HepG2 (cell line): Measurements from ENCODE around the gene BCAR3. TPM values are rescaled to one million over a fixed set of nuclear protein-coding genes. Genes with fewer than 3 reads are reported as not detected.

Experiments
- ATAC-seq: fragments of 200-7000 bp; cut with Tn5 transposase; 3 replicates; pipeline ENCODE4 v1.9.1; 2020; ENCODE audit warnings: mild to moderate bottlenecking, moderate library complexity
- BruUV-seq: library from RNA; stranded (reverse); fragments of 400-500 nt; replicated peaks from 2 replicates; lab custom pipeline; 2021; lab: Mats Ljungman, UMichigan
- CTCF ChIA-PET: fragments of 300-600 bp; formaldehyde crosslinking; extraction: SDS; loops from one replicate; lab custom pipeline; 2021; ENCODE audit warnings: low total read pairs, inconsistent platforms, low intra/inter-chr PET ratio; lab: Yijun Ruan, JAX
- POLR2A ChIA-PET: fragments of 350-600 bp; sonication (Branson Sonifier 250); formaldehyde crosslinking; loops from one replicate; lab custom pipeline; 2020; ENCODE audit warnings: antibody characterized with exemption, inconsistent platforms; lab: Yijun Ruan, JAX
- DNase-seq: peaks from one replicate; pipeline ENCODE4 v3.0.0-alpha.2; 2015; ENCODE audit warnings: low spot score
- FAIRE-seq: peaks from 3 replicates; lab custom pipeline; 2011; peaks lifted over from hg19 to GRCh38; lab: Jason Lieb, UNC
- H2AFZ ChIP-seq: one replicate; pipeline ENCODE4 v1.6.1; 2011; ENCODE audit warnings: low read length, inconsistent platforms
- H3K27ac ChIP-seq: fragments of 300-600 bp; 3 replicates; pipeline ENCODE4 v1.8.0; 2011; ENCODE audit warnings: mixed run types, mild to moderate bottlenecking, mixed read lengths, low read length, inconsistent platforms; ENCODE audit not compliant: insufficient read depth; ENCODE audit errors: extremely low read length
- H3K27me3 ChIP-seq, 2 experiments: fragments of 200-600 bp in 1 of 2; 2 replicates in 1 of 2; 3 replicates in 1 of 2; pipeline versions ENCODE4 v1.6.0 to v1.8.0; 2011; ENCODE audit warnings: low read length in 2 of 2, mild to moderate bottlenecking in 2 of 2, moderate library complexity in 2 of 2, inconsistent platforms in 1 of 2; ENCODE audit not compliant: insufficient read depth in 2 of 2, control insufficient read depth in 1 of 2
- H3K36me3 ChIP-seq, 2 experiments: fragments of 200-600 bp in 1 of 2; replicated peaks in 1 of 2; 2 replicates in 1 of 2; 3 replicates in 1 of 2; pipeline versions ENCODE4 v1.5.1 to v1.8.0; 2011; ENCODE audit warnings: low read length in 2 of 2, inconsistent platforms in 1 of 2; ENCODE audit not compliant: insufficient read depth in 2 of 2, control insufficient read depth in 1 of 2
- H3K4me1 ChIP-seq: 2 replicates; pipeline ENCODE4 v1.5.1; 2012; ENCODE audit warnings: low read length, inconsistent platforms; ENCODE audit not compliant: insufficient read depth
- H3K4me2 ChIP-seq: 2 replicates; pipeline ENCODE4 v1.6.0; 2011; ENCODE audit warnings: low read depth, low read length, inconsistent platforms
- H3K4me3 ChIP-seq, 3 experiments: fragments of 200-600 bp in 1 of 3; sonication (generic), shearing (Covaris generic) in 1 of 3; replicated peaks in 1 of 3; 2 replicates each; pipeline ENCODE4 v1.5.1; 2011 to 2016; ENCODE audit warnings: low read length in 3 of 3, inconsistent platforms in 2 of 3, low read depth in 2 of 3, mild to moderate bottlenecking in 2 of 3, control low read depth in 1 of 3, mixed read lengths in 1 of 3; ENCODE audit not compliant: insufficient read depth in 1 of 3
- H3K79me2 ChIP-seq: one replicate; pipeline ENCODE4 v1.6.1; 2011; ENCODE audit warnings: low read length, inconsistent platforms; ENCODE audit not compliant: insufficient read depth
- H3K9ac ChIP-seq: 2 replicates; pipeline ENCODE4 v1.6.0; 2011; ENCODE audit warnings: mild to moderate bottlenecking, low read depth, low read length, inconsistent platforms; ENCODE audit not compliant: insufficient read depth
- H3K9me3 ChIP-seq: 2 replicates; pipeline ENCODE4 v1.5.1; 2012; ENCODE audit warnings: mild to moderate bottlenecking, low read length
- H4K20me1 ChIP-seq: 2 replicates; pipeline ENCODE4 v1.6.0; 2011; ENCODE audit warnings: inconsistent platforms, mild to moderate bottlenecking, low read length, moderate library complexity; ENCODE audit not compliant: insufficient read depth
- CREB1 ChIP-seq, 2 experiments: fragments of 450-650 bp in 1 of 2; IDR thresholded peaks; 2 replicates each; pipeline ENCODE4 v1.6.1; 2016 to 2017; ENCODE audit warnings: control low read depth in 1 of 2, mild to moderate bottlenecking in 1 of 2, missing compliant biosample characterization in 1 of 2, missing genetic modification characterization in 1 of 2
- EED ChIP-seq: sonication (generic); formaldehyde crosslinking; IDR thresholded peaks from 2 replicates; pipeline ENCODE4 v1.5.0; 2020; ENCODE audit warnings: mild to moderate bottlenecking, missing genetic modification reagents
- GABPB1 ChIP-seq: IDR thresholded peaks from 2 replicates; pipeline ENCODE4 v1.6.1; 2016; ENCODE audit warnings: mild to moderate bottlenecking, missing genetic modification reagents, moderate library complexity, missing compliant biosample characterization
- KAT7 ChIP-seq: IDR thresholded peaks from 2 replicates; pipeline ENCODE4 v1.6.1; 2018; ENCODE audit warnings: borderline replicate concordance, missing compliant biosample characterization
- MIER2 ChIP-seq: IDR thresholded peaks from 2 replicates; pipeline ENCODE4 v1.6.1; 2016; ENCODE audit warnings: missing biosample characterization, missing genetic modification reagents
- NFATC3 ChIP-seq: sonication (generic); formaldehyde crosslinking; IDR thresholded peaks from 2 replicates; pipeline ENCODE4 v1.5.1; 2020; ENCODE audit warnings: mild to moderate bottlenecking, missing genetic modification reagents
- ZFAT ChIP-seq: sonication (generic); formaldehyde crosslinking; conservative IDR thresholded peaks from 2 replicates; pipeline ENCODE4 v1.8.1; 2023; ENCODE audit warnings: missing genetic modification reagents, inconsistent platforms
- ZNF138 ChIP-seq: sonication (generic); formaldehyde crosslinking; IDR thresholded peaks from 2 replicates; pipeline ENCODE4 v1.5.0; 2020; ENCODE audit warnings: mild to moderate bottlenecking, low read depth, missing genetic modification reagents
- WGBS: methylation state at CpG from one replicate; pipeline ENCODE4 v1.1.6; 2017; ENCODE audit warnings: low lambda C conversion rate; 5-methylcytosine and 5-hydroxymethylcytosine counted together
- in situ Hi-C: cut with HindIII; loops from 2 replicates; pipeline ENCODE4 v1.10.0; 2017; ENCODE audit warnings: low pct_unique_long_range_greater_than_20kb; ENCODE audit not compliant: extremely low pct_ligation_motif_present
- intact Hi-C: fragments of 100-400 bp; cut with micrococcal nuclease; formaldehyde crosslinking; loops from one replicate; pipeline ENCODE4 v1.10.0; 2022; ENCODE audit not compliant: unreplicated experiment
- polyA plus RNA-seq, 8 experiments: library from polyadenylated mRNA; depleted of rRNA in 3 of 8; stranded (reverse) in 7 of 8; unstranded in 1 of 8; fragments of >200 nt; fragmentation: Illumina TruSeq in 4 of 8; extraction: Trizol in 4 of 8; gene quantifications; 2 replicates each; pipeline versions ENCODE4 v1.2.1 to v1.2.3, GENCODE V29; 2011 to 2016; ENCODE audit warnings: low read depth in 4 of 8, missing spikeins in 1 of 8, mixed read lengths in 1 of 8; ENCODE audit not compliant: insufficient read depth in 1 of 8
- total RNA-seq, 5 experiments: library from RNA; depleted of rRNA; stranded (reverse); fragments of >200 nt; fragmentation: Illumina TruSeq; extraction: Trizol; gene quantifications; 2 replicates each; pipeline ENCODE4 v1.2.3, GENCODE V29; 2016; ENCODE audit warnings: low read depth in 1 of 5
- TF ChIP-seq, protein P1 (sequence below): IDR thresholded peaks from 2 replicates; pipeline ENCODE4 v1.6.1; 2016; ENCODE audit warnings: low read depth, missing genetic modification reagents, missing compliant biosample characterization

The BCAR3 gene
- total and polyA plus RNA-seq, 2 of the 13 experiments (the other 11 are each of a cell fraction or from before 2014, with no cell fraction given) = 3.6 to 4.8 TPM

DNA sequence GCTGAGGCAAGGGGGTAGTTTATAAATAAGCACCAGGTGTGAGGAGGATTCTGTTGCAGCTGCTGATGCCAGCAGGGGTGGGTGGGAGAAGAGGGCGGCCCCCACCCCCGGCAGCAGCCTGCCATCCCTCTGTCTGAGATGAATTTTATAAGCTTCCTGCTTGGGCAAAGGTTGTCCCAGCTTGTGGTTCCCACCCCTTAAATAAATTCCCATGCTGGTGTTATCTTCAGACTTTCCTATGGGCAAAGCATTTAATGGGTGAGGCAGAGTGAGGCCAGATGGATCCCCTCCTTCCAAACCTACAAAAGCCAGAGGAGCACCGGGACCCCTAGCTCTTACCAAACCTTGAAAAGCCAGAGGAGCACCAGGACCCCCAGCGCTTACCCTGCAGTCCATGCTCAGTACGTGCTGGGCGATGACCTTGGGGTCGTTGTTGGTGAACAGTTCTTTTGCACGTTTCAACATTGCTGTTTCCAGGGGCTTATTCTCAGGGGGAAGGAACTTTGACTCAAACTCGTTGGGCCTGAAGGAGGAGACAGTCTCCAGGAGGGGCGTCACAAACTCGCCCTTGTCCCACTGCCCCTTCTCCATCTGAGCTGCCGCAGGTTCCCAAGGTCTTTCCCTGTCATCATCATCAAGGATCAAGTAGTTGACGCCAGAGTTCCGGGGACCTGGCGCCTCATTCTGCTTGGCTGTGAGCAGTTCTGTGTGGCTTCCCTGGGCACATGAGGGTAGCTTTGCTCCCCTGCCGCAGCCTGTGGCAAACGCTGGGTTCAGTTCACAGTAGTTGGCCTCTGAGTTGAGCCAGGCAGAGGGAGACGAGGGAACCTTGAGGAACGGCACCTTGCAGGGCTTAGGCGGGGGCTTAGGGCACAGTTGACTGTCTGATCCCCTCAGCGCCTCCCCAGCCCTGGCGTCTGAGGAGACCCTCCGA, 99.5 kb downstream of the BCAR3 start:
- no peaks in the 10 kb centered on the region for H3K9me3 ChIP-seq
- TF ChIP-seq ZFAT (CRISPR knock-in tag) (no peak), NFATC3 (CRISPR knock-in tag) (no peak), GABPB1 (CRISPR knock-in tag) (no peak), EED (no peak), KAT7 (CRISPR knock-in tag) (no peak), ZNF138 (CRISPR knock-in tag) (no peak), MIER2 (CRISPR knock-in tag) (no peak), CREB1 (IDR thresholded peaks at IDR 0.05) (no peak), CREB1 (CRISPR knock-in tag; IDR thresholded peaks at IDR 0.05) (no peak)
- TF ChIP-seq, protein P1, sequence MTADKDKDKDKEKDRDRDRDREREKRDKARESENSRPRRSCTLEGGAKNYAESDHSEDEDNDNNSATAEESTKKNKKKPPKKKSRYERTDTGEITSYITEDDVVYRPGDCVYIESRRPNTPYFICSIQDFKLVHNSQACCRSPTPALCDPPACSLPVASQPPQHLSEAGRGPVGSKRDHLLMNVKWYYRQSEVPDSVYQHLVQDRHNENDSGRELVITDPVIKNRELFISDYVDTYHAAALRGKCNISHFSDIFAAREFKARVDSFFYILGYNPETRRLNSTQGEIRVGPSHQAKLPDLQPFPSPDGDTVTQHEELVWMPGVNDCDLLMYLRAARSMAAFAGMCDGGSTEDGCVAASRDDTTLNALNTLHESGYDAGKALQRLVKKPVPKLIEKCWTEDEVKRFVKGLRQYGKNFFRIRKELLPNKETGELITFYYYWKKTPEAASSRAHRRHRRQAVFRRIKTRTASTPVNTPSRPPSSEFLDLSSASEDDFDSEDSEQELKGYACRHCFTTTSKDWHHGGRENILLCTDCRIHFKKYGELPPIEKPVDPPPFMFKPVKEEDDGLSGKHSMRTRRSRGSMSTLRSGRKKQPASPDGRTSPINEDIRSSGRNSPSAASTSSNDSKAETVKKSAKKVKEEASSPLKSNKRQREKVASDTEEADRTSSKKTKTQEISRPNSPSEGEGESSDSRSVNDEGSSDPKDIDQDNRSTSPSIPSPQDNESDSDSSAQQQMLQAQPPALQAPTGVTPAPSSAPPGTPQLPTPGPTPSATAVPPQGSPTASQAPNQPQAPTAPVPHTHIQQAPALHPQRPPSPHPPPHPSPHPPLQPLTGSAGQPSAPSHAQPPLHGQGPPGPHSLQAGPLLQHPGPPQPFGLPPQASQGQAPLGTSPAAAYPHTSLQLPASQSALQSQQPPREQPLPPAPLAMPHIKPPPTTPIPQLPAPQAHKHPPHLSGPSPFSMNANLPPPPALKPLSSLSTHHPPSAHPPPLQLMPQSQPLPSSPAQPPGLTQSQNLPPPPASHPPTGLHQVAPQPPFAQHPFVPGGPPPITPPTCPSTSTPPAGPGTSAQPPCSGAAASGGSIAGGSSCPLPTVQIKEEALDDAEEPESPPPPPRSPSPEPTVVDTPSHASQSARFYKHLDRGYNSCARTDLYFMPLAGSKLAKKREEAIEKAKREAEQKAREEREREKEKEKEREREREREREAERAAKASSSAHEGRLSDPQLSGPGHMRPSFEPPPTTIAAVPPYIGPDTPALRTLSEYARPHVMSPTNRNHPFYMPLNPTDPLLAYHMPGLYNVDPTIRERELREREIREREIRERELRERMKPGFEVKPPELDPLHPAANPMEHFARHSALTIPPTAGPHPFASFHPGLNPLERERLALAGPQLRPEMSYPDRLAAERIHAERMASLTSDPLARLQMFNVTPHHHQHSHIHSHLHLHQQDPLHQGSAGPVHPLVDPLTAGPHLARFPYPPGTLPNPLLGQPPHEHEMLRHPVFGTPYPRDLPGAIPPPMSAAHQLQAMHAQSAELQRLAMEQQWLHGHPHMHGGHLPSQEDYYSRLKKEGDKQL (CRISPR knock-in tag) = no peak
- FAIRE-seq (no peak), ATAC-seq (no peak), DNase-seq (no peak)
- no peak overlapping the region for H3K27ac ChIP-seq
- ChIA-PET CTCF (no interaction called here), POLR2A (interaction anchor here (6.9 to 7.6 kb wide), 2 partner anchors 10 to 34 kb away, joined by 33 to 56 read pairs; no protein-coding TSS in a partner anchor)
- no peaks in the 10 kb centered on the region for H3K27me3 ChIP-seq
- in situ Hi-C loops (no loop called here), intact Hi-C loops (no loop called here)
- H3K4me1 ChIP-seq = peaks cover 65% of the 10 kb centered on the region
- no peak overlapping the region for H2AFZ ChIP-seq
- no peak overlapping the region for H3K9ac ChIP-seq
- no peaks in the 10 kb centered on the region for H4K20me1 ChIP-seq
- H3K36me3 ChIP-seq = peaks cover 3 to 20% of the 10 kb centered on the region in 2 experiments; a peak in 3 of 5 replicates
- no peak overlapping the region for H3K4me2 ChIP-seq
- WGBS = 93% methylated on average over 16 of the region's 23 CpGs
- no peak overlapping the region for H3K4me3 ChIP-seq
- H3K79me2 ChIP-seq = no peaks in the 10 kb centered on the region
- no TSS peak for BruUV-seq
